ENCODE data around the gene NFATC3.
"Not testable (repeated sequence)": the region's sequence is repeated elsewhere in the genome, so short reads cannot be mapped to it uniquely, and the experiment has no call there.

Gene NFATC3

GRCh38 chr16:68126395-68126794 is 41.2 kb downstream of the NFATC3 start:
- no peak for DNase-seq

GRCh38 chr16:68128577-68129305 is 43.6 kb downstream of the NFATC3 start:
- DNase-seq: no peak

- DNase-seq: no peak
Measured at GRCh38 chr16:68130520-68130919, 45.4 kb downstream of the NFATC3 start.

- no peak for DNase-seq
Measured at GRCh38 chr16:68131813-68132706, 46.9 kb downstream of the NFATC3 start.

GRCh38 chr16:68133000-68133399 is 47.8 kb downstream of the NFATC3 start:
- DNase-seq: not testable (repeated sequence)

- no peak for DNase-seq
Measured at GRCh38 chr16:68134644-68135043, 49.5 kb downstream of the NFATC3 start.

GRCh38 chr16:68136515-68136914 is 51.3 kb downstream of the NFATC3 start:
- no peak for DNase-seq

- DNase-seq: no peak
Measured at GRCh38 chr16:68144008-68144407, 58.8 kb downstream of the NFATC3 start.

- DNase-seq: no peak
Measured at GRCh38 chr16:68146585-68146984, 61.4 kb downstream of the NFATC3 start.

GRCh38 chr16:68147444-68147843 is 62.3 kb downstream of the NFATC3 start:
- DNase-seq: no peak

GRCh38 chr16:68149596-68149995 is 64.4 kb downstream of the NFATC3 start:
- no peak for DNase-seq

GRCh38 chr16:68155425-68155824 is 70.3 kb downstream of the NFATC3 start:
- DNase-seq: no peak

- no peak for DNase-seq
Measured at GRCh38 chr16:68162413-68162812, 77.2 kb downstream of the NFATC3 start.

- not testable (repeated sequence) for DNase-seq
Measured at GRCh38 chr16:68163275-68163674, 78.1 kb downstream of the NFATC3 start.

- DNase-seq: no peak
Measured at GRCh38 chr16:68166264-68166663, 81.1 kb downstream of the NFATC3 start.

GRCh38 chr16:68179196-68179795 is 94.1 kb downstream of the NFATC3 start:
- DNase-seq: no peak

- no peak for DNase-seq
Measured at GRCh38 chr16:68179855-68180254, 94.7 kb downstream of the NFATC3 start.

- DNase-seq: no peak
Measured at GRCh38 chr16:68183046-68183445, 97.9 kb downstream of the NFATC3 start.

- DNase-seq: no peak
Measured at GRCh38 chr16:68186877-68187276, 101.7 kb downstream of the NFATC3 start.

GRCh38 chr16:68187505-68187904 is 102.3 kb downstream of the NFATC3 start:
- DNase-seq: no peak

GRCh38 chr16:68188170-68188569 is 103.0 kb downstream of the NFATC3 start:
- no peak for DNase-seq

- no peak for DNase-seq
Measured at GRCh38 chr16:68190081-68190480, 104.9 kb downstream of the NFATC3 start.

GRCh38 chr16:68190736-68191510 is 105.8 kb downstream of the NFATC3 start:
- peak; percentile 53 for DNase-seq

All from NCI-H1694 (cell line).